SJSA1 (cell line): ENCODE data around the gene PLCZ1. TPM values are rescaled to one million over a fixed set of nuclear protein-coding genes. Genes with fewer than 3 reads are reported as not detected.

Experiments used
- DNase-seq, 2 experiments: peaks; one replicate each; pipeline ENCODE4 v3.0.0-alpha.2; 2015 to 2020; ENCODE audit warnings: low spot score in 2 of 2, low read depth in 1 of 2
- H3K27ac ChIP-seq: fragments of 250-450 bp; sonication (Bioruptor Pico); 2 replicates; pipeline ENCODE4 v1.5.1; 2020; ENCODE audit warnings: mild to moderate bottlenecking, moderate library complexity
- H3K27me3 ChIP-seq: fragments of 250-450 bp; sonication (Bioruptor Pico); replicated peaks from 2 replicates; pipeline ENCODE4 v1.5.1; 2020; ENCODE audit warnings: mild to moderate bottlenecking, moderate library complexity
- H3K36me3 ChIP-seq: fragments of 250-450 bp; sonication (Bioruptor Pico); 2 replicates; pipeline ENCODE4 v1.5.1; 2020; ENCODE audit warnings: mild to moderate bottlenecking
- H3K4me1 ChIP-seq: fragments of 250-450 bp; sonication (Bioruptor Pico); replicated peaks from 2 replicates; pipeline ENCODE4 v1.6.1; 2021; ENCODE audit warnings: mild to moderate bottlenecking
- H3K4me3 ChIP-seq: fragments of 250-450 bp; sonication (Bioruptor Pico); 2 replicates; pipeline ENCODE4 v1.5.1; 2020; ENCODE audit warnings: mild to moderate bottlenecking
- H3K9me3 ChIP-seq: fragments of 250-450 bp; sonication (Bioruptor Pico); replicated peaks from 2 replicates; pipeline ENCODE4 v1.5.1; 2020; ENCODE audit warnings: mild to moderate bottlenecking
- total RNA-seq: library from RNA; depleted of rRNA; stranded (reverse); fragments of >200 nt; shearing (Covaris generic); gene quantifications from 2 replicates; pipeline ENCODE4 v1.2.3, GENCODE V29; 2014; rRNA removed

PLCZ1 gene
- total RNA-seq, 1 experiment from 2014 or later, result not detected

DNA sequence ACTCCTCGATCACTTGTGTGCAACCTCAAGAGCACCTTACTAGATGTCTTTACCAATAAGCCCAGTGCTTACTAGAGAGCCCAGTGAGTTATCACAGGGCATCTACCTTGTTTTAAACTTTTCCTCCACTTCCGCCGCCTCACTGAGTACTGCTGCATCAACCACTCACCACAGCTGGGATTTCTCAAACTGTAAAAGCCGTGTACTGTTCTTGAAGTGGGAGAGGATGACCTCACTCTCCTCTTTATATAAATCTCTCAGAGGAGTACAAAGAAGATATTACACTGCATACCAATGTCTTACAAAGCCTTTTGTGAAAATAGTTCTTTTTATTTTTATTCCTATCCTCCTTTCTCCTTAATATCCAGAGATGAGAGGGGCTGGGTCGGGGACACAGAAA lies 94.1 kb downstream of the PLCZ1 start:
- Histone ChIP-seq H3K27ac (no peak overlapping the region), H3K4me1 (no peaks in the 10 kb centered on the region), H3K36me3 (no peaks in the 10 kb centered on the region), H3K27me3 (no peaks in the 10 kb centered on the region), H3K9me3 (no peaks in the 10 kb centered on the region), H3K4me3 (no peak overlapping the region)
- DNase-seq, result peak in 1 of 2 experiments; percentile 1

DNA sequence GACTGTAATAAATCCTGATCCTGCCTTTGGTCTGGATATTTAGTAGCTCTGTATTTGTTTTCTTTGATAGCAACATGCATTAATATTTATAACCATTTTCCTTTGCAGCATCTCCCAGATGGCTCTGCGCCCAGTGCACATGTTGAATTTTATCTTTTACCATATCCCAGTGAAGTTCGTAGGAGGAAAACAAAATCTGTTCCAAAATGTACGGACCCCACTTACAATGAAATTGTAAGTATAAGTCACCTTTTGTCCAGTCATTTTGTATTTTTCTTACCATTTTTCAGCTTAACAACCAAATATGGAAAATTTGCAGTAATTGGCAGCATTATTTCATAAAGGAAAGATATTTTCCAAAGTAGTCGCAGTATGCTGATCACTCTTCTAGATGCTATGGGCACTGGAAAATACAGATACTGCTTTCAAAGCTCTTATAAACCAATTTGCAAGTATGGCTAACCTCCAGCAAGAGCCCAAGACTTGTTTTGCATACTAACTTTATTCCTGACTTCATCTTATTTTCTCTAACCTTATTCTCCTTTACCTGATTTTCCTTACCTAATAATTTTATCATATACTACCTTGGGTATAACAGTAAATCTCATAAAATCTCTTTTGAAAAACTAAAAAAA lies 97.4 kb downstream of the PLCZ1 start:
- no peak for DNase-seq
- Histone ChIP-seq H3K4me1 (no peaks in the 10 kb centered on the region), H3K27me3 (no peaks in the 10 kb centered on the region), H3K36me3 (no peaks in the 10 kb centered on the region), H3K9me3 (no peaks in the 10 kb centered on the region), H3K4me3 (no peak overlapping the region), H3K27ac (no peak overlapping the region)

DNA sequence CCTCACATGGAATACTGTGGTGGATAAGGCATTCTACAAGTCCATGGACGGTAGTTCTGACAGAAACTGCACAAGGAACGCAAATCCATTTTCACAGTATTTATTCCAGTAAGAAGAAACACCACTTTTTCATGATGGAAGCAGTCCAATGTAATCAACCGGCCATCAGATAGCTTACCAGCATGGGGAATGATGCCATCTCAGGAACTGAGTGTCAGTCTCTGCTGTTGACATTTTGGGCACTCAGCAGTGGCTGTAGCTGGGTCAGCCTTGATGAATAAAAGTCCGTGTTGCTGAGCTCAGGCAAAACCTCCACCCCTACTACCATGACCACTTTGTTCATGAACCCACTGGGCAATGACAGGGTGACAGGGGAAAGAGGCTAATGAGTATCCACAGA lies 103.4 kb downstream of the PLCZ1 start:
- no peak overlapping the region for H3K4me3 ChIP-seq
- no peaks in the 10 kb centered on the region for H3K27me3 ChIP-seq
- H3K36me3 ChIP-seq, result no peaks in the 10 kb centered on the region
- no peaks in the 10 kb centered on the region for H3K4me1 ChIP-seq
- H3K9me3 ChIP-seq, result no peaks in the 10 kb centered on the region
- no peak for DNase-seq
- no peak overlapping the region for H3K27ac ChIP-seq

Other genes with a start within 250 kb of the PLCZ1 start
- not detected in 2 replicates for gene CAPZA3, start 107 bp upstream of the PLCZ1 start, total RNA-seq